Uterus (tissue), 2 donors: ENCODE results near the gene ARHGEF11.

Experiments used
- POLR2A ChIP-seq, 2 donors: fragments of 450-650 bp; IDR thresholded peaks; one replicate each; pipeline ENCODE4 v1.6.1; 2016; ENCODE audit warnings: antibody characterized with exemption in 2 of 2, mild to moderate bottlenecking in 1 of 2, moderate library complexity in 1 of 2
- TF ChIP-seq, protein P1 (sequence below), 4 experiments: fragments of 200-600 bp in 2 of 4; fragments of 450-650 bp in 2 of 4; sonication (generic) in 2 of 4; IDR thresholded peaks; one replicate each; pipeline ENCODE4 v1.5.1; 2016 to 2019; ENCODE audit warnings: antibody characterized with exemption in 4 of 4, mild to moderate bottlenecking in 2 of 4, moderate library complexity in 1 of 4

DNA sequence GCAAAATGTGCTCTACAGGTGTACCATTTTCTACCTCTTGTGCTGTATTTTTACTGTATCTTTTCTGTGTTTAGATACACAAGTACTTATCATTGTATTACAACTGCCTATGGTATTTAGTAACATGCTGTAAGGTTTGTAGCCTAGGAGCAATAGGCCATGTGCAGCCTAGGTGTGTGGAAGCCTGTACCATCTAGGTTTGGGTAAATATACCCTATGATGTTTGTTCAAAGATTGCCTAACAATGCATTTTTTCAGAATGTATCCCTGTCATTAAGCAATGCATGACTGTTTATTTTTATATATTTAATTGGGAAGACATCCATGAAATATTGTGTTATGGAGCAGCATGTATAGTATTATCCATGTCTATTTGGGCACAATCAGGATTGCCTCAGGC, 43.1 kb upstream of the ARHGEF11 start:
- TF ChIP-seq, protein P1, sequence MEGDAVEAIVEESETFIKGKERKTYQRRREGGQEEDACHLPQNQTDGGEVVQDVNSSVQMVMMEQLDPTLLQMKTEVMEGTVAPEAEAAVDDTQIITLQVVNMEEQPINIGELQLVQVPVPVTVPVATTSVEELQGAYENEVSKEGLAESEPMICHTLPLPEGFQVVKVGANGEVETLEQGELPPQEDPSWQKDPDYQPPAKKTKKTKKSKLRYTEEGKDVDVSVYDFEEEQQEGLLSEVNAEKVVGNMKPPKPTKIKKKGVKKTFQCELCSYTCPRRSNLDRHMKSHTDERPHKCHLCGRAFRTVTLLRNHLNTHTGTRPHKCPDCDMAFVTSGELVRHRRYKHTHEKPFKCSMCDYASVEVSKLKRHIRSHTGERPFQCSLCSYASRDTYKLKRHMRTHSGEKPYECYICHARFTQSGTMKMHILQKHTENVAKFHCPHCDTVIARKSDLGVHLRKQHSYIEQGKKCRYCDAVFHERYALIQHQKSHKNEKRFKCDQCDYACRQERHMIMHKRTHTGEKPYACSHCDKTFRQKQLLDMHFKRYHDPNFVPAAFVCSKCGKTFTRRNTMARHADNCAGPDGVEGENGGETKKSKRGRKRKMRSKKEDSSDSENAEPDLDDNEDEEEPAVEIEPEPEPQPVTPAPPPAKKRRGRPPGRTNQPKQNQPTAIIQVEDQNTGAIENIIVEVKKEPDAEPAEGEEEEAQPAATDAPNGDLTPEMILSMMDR (IDR thresholded peaks at IDR 0.05): no peak
- TF ChIP-seq POLR2A (IDR thresholded peaks at IDR 0.05): no peak
